ENCODE measurements around the gene FBXW5.

DNA sequence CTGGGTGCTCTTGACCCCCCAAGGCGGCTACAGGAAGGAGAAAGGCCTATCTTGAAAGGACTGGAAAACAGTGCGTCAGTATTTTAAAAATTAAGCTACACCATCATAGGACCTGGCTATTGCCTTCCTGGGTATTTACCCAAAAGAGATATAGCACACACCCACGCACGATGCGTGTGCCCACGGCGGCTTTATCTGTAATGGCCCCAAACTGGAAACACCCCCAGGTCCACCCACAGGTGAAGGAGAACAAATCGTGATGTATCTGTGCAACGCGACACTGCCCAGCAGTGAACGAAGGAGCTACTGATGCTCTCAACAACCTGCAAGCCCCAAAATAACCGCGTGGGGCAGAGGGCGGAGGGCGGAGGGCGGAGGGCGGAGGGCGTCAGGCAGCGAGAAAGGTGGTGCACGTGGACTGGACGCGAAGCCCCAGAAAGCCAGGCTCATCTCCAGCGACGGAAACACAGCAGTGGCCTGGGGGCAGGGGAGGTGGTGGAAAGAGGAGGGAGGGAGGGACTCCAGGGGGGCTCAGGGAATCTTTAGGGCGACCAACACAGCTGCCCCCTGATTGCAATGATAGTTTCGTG is 20.4 kb upstream of the FBXW5 start:
- no peak for TF ChIP-seq POLR2A (IDR thresholded peaks at IDR 0.05)
- TF ChIP-seq, protein P1, sequence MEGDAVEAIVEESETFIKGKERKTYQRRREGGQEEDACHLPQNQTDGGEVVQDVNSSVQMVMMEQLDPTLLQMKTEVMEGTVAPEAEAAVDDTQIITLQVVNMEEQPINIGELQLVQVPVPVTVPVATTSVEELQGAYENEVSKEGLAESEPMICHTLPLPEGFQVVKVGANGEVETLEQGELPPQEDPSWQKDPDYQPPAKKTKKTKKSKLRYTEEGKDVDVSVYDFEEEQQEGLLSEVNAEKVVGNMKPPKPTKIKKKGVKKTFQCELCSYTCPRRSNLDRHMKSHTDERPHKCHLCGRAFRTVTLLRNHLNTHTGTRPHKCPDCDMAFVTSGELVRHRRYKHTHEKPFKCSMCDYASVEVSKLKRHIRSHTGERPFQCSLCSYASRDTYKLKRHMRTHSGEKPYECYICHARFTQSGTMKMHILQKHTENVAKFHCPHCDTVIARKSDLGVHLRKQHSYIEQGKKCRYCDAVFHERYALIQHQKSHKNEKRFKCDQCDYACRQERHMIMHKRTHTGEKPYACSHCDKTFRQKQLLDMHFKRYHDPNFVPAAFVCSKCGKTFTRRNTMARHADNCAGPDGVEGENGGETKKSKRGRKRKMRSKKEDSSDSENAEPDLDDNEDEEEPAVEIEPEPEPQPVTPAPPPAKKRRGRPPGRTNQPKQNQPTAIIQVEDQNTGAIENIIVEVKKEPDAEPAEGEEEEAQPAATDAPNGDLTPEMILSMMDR (IDR thresholded peaks at IDR 0.05) = no peak

Measured in breast epithelium (tissue), 3 donors.